NCI-H2227 (cell line): ENCODE data around the gene PRR3.

Source experiments
- DNase-seq: peaks from one replicate; lab custom pipeline; 2025; ENCODE audit not compliant: unreplicated experiment; lab: John Stamatoyannopoulos, UW

PRR3 gene

DNA sequence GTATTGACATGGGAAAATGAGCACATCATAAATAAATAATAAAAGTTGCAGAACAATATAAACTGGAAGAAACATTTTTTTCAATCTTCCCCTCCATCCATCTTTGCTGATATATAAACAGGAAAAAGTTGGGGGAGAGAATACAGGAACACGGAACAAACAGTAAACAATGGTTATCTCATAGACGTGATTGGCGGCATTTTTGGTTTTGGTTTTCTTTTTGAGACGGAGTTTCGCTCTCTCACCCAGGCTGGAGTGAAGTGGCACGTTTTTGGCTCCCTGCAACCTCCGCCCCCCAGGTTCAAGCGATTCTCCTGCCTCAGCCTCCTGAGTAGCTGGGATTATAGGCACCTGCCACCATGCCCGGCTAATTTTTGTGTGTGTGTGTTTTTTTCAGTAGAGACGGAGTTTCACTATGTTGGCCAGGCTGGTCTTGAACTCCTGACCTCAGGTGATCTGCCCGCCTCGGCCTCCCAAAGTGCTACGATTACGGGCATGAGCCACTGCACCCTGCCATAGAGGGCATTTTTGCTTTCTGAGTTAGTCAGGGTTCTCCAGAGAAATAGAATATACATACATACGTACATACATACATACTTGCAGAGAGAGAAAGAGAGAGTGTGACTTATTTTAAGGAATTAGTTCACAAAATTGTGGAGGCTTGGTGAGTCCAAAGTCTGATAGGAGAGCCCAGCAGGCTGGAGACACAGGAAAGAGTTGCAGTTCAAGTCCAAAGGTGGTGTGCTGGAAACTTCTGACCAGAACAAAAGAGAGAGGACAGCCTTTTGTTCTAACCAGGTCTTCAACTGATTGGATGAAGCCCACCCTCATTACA, 23.4 kb upstream of the PRR3 start:
- DNase-seq = no peak

DNA sequence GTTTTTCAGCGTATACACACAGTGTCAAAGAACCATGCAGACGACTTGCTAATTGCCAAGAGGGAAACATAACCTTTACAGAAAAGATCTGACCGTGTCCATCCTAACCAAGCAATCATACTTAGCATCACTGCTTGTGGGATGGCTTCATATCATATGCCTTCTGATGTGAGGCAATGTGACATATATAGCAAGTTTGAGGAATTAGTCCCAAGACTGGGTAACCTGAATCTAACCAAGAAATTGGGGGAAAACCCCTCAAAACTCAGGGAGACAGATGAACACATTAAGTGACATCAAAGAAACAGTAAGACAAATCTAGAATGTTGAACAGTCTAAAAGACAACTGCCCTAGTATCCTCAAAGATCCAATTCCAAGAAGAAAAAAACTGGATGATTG, 19.2 kb upstream of the PRR3 start:
- no peak for DNase-seq

DNA sequence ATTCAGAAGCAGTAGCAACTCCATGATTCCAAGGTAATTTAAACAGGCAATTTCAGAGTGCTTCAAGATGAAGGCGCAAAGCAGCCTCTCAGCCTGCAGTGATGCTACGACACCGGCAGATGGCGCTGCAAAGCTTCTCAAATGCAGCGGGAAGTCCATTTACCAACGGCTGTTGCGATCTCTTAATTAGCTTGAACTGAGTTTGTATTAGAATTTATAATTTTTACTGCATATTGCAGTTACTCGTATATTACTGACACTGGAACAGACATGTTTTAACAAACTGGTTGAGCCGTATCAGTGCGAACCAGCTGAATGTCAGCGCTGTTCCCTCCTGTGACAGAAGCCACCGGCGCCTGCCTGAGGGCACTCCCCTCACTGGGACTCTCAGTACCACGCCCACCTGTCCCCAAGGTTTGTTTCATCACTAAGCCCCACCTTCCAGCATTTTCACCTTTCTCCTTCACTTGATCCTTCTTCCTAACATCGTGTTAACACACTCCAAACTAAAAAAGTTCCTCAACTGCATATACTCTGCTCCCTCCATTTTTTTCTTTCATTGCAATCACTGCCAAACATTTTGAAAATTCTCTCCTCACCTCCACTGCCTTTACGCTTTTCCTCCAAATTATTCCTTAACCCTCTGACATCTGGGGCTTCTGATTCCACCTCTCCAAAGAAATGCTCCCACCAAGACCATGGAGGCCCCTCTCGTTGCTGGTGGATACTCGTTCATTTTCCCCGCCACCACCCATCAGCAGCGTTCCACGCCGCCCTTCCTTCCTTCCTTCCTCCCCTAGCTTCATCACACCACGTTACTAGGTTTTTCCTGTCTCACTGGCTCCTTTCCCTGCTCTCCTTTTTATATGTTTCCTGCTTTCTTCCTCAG, 15.3 kb upstream of the PRR3 start:
- DNase-seq = peak; percentile 87

DNA sequence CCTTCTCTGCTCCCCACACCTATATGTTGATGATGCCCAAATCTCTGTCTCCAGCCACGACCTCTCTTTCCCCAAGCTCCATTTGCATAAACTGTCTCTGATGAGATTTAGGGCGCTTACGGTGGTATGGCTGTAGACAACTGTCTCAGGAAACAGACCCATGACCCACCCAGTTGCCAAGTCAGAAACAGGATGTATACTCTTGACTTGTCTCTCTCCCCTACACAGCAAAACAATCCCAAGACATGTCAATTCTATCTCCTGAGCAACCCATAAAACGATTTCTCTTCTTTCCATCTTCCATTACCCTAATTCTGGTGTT, 14.7 kb upstream of the PRR3 start:
- DNase-seq = no peak

DNA sequence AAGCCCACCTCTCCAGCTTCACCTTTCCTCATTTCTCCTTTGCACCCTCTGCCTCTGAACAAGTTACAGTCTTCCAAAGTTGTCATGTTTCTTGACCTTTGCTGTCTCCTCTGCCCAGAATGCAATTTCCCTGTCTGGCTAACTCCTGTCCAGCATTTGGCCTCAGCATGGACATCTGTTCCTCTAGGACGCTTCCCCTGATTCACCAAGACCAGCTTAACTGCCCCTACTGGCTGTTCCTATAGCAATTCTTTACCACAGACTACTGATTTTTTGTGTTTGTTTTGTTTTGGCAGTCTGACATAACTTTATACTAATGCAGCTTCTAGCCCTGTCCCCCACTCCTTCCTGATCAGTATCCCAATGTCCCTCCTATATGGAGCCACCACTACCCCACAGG, 14.2 kb upstream of the PRR3 start:
- no peak for DNase-seq

DNA sequence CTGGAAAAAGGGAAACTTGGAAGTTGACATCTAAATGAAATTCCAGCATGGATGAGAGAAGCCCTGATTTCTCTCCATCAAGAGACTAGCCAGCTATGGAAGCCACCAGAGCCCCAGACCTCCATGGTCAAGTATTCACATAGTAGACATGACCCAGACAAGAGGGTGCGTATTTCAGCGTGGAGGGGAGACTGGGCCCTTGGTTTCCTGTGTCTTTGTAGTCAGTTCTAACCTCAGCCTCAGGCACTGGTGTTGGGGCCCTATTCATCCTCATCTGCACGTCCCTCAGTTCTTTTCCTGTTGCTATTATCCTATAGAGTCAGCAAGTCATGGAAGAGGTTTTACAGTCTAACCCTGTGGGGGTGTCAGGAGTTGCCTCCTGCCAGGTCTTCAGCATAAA, 13.3 kb upstream of the PRR3 start:
- DNase-seq = no peak

DNA sequence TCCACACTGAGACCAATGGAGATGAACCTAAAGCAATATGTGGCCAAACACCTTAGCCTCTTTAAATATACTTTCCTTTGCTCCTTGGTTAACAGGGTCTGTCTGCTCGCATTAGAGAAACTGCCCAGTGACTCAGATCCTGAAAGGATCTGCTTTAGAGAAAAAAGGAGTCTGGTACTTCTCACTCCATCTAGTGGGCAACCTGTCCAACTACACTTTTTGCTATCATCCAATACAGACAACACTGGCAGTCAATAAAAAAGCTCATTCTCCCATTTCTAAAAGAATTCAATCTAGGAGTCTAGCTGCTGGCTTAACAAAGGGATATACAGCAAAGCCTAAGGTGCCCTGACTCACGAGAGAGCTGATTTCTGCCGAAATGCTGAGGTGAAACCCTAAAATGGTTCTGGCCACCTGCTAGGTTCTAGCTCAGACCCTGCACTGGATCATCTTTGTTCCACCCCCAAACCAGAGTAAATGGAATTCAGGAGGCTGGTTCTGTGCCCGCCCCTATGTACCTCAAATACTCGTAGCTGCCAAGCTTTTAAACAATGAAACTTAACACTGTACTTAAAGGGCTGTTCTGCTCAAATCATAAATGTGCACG, 12.3 kb upstream of the PRR3 start:
- peak; percentile 71 for DNase-seq

DNA sequence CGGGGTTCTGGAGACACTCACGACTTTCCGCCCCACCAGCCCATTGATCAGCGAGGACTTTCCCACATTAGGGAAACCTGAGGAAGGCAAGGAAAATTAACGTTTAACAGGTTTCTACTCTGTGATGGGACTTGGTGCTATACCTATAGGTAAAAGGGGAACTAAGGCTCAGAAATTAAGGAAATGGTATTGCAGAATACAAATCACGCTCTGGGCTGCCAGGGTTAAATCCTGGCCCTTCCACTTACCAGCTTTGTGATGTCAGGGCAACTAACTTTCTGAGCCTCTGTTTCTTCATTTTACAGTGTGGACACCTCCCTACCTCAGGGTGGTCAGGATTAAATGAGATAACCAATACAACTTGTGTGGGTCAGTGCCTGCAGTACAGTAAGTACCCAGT, 9.6 kb upstream of the PRR3 start:
- DNase-seq = no peak

DNA sequence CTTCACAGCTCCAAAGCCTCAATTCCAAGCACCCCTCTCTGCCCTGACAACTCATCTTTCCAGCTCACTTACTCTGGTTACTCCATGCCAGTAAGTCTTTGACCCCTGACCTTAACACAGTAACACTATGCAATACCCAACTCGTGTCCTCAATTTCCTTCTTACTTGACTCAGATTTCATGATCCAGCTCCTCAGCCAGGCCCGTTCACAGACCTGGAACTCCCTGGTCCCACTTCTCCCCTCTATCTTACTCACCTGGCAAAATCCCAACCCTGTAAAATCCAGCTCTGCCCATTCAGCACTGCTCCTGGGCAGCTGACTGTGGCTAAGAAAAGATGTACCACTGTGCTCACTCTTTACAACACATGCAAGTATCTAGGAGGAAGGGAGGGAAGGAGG, 8.7 kb upstream of the PRR3 start:
- DNase-seq = no peak

DNA sequence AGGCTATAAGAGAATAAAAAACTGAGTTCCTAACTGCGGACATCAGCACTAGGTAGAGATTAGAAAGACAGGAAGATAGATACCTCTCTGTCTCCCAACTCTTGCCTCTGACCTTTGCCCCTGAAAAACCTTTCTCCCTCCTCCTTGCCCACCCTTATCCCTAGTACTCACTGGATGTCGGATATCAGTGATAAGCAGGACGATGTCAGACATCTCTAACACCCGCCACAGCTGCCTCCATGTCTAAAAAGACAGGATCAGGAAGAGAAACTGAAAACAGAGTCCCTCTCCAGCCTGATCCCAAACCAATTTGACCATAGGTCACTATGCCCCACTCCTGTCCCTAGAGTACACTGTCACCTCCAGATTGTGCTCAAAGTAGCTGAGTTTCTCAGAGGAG, 2.7 kb upstream of the PRR3 start:
- DNase-seq = no peak

DNA sequence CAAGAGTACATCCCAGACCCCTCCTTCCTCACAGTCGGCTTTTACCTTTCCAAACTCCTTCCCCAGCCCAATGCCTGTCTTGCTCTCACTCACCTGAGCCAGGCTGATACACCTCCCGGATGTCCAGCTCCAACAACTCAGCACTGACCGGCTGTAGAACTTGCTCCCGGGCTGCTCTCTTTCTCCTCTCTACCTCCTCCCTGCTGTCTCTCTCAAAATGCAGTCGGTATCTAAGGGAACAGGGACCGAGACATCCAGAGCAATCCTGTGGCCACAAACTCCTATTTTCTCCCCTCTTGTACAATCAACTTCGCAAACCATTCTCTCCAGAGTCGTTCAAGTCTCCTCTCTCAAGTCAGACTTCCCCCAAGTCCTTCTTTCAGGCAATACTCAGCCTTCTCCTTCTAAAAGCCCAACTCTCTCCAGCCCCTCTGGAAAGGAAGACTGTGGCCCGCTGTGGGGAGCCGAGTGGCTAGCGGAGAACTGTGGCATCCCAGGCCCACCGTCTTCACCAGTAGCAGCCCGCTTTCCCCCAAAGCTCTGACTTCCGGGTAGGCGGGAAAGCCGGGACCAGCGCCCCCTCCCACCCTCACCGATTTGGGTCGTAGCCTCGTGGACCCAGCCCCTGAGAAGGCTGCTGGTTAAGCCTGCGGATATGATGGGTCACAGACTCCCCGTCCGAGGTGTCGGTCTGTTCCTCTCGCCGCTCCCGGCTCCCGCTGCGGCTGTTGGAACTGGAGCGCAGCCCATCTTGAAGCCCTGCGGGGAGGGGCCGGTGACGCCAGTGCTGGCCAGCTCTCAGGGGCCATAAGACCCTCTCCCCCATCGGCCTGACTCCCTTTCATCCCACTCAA, 1.9 kb upstream of the PRR3 start:
- peak; percentile 62 for DNase-seq

DNA sequence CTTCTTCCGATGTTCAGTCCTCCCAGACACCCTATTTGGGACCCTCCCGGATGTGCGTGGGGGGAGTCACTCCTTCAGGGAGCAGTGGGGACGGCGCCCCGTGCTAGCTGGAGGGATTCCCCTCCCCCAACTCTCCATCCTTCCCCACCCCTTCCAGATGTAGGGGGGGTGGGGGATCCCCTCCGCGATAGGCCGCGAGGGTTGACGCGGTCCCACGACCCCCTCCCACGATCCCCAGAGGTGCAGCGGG, 1.4 kb upstream of the PRR3 start:
- DNase-seq = no peak

DNA sequence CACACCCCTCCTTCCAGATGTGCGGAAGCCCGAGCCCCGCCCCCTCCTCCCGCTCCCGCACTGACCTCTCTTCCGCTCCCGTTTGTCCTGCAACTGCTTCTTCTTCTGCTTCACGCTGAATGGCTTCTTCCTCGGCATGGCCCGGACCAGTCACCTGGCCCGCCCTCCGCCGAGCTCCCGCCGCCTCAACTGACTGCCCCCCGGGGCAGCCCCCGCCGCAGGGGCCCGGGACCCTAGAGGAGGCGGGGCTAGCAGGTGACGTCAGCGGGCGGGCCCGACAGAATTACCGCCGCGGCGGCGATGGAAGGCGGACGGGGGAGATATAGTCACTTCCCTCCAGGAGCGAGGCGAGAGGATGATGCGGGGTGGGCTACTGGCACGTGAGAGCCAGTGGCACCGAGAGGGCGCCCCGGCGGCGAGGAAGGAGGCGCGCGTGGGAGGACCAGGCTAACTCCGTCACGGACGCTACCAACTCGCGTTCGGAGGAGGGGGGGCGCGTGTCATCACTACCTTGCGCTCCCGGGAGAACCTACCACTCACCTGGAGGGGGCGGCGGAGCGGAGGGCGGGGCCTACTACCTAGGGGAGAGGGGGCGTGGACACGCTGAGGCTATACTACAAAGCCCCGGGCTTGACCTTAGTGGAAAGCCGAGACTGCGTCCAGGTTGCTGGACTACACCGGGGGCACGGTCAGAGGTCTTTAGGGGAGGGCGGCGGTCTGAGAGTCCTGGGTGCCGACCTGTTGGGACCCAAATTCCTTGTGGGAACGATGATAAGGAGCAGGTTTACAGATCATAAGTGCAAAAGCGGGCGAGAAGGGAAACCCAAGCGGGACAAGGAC, 809 bp upstream of the PRR3 start, which contains the start of gene GNL1:
Gene GNL1 (minus strand): TSS at position 424 of the 840 bp plus-strand sequence. CDS start 286 bp downstream, at position 138.
- DNase-seq = peak; percentile 96

DNA sequence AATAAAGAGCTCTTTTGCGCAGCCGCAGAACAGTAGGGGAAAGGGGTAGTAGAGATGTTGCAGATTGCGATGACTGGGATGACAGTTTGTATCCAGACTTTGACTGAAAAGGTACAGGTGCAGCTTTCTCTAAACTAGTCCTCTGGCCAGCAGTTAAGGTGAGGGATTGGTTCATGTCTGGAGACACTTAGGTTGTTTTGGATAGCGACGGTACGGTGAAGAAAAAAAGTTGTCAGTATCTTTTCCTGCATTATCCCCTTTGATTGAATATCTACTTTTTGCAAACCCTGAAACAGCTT, 537 bp downstream of the PRR3 start:
- DNase-seq = no peak

DNA sequence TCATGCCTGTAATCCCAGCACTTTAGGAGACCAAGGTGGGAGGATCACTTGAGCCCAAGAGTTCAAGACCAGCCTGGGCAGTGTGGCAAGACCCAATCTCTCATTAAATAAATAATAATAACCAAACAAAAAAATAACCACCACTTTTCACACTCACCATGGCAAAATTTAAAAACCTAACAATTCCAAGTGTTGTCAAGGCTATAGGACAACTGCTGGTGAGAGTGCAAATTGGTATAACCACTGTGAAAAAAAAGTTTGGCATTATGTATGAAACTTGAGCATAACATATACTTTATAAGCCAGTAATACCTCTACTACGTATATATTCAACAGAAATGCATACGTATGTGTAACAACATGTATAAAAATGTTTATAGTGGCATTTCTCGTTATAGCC, 3.8 kb downstream of the PRR3 start:
- no peak for DNase-seq

DNA sequence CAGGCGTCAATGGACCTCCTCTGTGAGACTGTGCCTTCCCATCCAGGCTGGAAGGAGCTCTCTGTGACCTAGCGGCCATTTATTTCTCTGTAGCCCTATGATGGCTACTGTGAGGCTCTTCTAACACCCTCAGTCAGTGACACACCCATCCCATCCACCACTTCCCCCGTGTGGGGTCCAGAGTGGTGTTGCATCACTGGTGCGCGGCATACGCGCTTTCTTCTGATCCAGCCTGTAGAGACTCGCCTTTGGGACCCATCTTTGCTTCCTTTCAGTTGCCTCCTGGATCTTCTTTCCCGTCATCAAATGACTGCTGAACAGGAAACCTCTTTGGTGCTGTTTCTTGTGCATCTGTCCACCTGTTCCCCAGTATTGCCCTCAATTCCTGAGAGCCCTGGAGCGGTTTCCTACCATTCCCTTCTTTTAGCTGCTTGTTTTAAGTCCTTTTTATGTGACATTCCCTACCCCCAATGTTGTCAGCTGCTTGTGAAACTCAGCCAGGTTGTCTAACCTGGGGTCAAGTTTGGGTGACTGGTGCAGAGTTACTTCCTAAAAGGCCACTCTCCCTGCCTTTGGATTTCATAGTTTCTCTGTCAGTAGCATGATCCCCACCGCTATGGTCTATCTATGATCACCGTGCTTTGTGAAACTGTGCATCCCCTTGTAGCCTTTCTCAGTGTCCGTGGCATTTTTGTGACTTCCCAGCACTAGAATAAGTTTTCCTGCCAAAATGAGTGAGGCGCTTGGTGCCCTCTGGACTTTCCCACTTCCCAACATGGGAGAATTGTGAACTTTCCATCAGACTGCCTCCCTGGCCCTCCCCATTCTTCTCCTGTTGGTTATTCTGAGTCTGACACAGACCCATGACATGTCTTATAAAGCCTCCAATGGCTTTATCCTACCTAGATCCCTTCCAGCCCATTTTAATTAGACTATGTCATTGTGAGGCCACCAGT, 5.7 kb downstream of the PRR3 start:
- DNase-seq = no peak

DNA sequence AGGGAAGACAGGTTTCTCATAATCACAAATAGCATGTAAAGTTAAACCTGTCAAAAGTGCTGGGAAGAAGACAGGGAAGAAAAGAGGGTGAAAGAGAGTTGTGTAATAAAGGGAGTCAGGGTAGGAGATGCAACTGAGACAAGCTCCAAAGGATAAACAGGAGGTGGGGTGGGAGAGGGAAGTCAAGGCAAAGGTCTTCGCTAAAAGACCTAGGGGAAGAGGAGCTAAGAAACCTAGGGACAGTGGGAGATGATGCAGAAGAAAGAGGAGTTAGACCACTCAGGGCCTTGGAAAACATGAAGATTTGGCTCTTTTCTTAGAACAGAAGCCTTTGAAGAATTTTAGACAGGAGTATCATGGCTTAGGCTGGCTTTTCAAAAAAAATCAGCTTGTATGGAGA, 7.0 kb downstream of the PRR3 start:
- DNase-seq = no peak

DNA sequence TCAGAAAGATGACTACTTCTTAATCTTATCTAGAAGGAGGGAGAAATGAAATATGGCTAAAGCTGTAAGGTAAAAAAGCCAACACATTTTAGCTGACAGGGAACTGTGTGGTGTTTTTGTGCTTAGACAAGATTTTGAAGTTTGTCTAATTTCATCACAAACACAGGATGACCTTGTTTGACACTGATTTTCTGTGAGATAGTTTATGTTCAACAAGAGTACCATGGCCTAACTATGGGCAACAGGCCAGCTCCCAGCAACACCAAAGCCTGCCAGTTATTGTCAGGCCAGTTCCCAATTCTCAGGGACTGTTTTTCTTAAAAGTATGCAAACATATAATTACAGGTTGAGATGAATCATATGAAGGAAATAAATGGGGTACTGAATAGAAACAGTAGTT, 8.7 kb downstream of the PRR3 start:
- DNase-seq = no peak

DNA sequence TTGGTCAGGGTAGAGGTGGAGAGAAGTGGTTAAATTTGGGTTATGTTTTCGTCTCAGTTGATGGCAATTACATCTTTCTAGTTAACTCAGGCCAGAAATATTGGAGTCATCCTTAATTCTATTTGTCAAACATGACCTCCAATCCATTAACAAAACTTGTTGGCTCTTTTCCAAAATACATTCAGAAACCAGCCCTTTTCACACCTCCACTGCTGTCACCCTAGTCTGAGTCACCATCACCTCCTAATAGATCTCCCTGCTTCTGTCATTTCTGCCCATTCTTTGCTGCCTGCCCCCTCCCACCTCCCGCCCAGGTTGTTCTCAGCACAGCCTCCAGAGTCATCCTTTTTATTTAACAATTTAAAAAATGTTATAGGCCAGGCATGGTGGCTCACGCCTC, 11.2 kb downstream of the PRR3 start:
- DNase-seq = no peak

DNA sequence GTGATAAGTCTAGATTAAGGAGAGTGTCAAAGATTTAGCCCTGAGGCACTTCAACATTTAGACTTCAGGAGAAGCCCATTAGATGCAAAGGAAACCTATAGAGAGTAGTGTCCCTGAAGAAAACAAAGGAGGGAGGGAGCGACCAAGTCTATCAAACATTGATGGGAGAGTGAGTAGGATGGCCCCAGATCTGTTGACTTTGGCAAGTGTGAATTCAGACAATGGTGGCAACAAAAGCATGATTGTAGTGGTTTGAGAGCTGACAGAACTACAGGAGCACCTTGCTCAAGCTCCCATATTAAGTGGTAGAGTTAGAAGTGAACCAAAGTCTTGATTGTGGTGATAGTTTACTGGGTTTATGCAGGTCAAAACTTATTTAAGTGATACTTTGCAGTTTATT, 13.2 kb downstream of the PRR3 start:
- DNase-seq = no peak
